Left colon (tissue), 2 donors: ENCODE measurements around the gene SLC51B. TPM values are rescaled to one million over a fixed set of nuclear protein-coding genes. Genes with fewer than 3 reads are reported as not detected.

Source experiments
- ATAC-seq: fragments of 200-7000 bp; cut with Tn5 transposase; one replicate; pipeline ENCODE4 v1.9.1; 2020; ENCODE audit warnings: mild to moderate bottlenecking, moderate library complexity
- DNase-seq, 2 donors: peaks; one replicate each; pipeline ENCODE4 v3.0.0-alpha.2; 2020
- intact Hi-C, 2 donors: fragments of 100-400 bp; cut with DNase I in 1 of 2; cut with micrococcal nuclease in 1 of 2; formaldehyde crosslinking; loops; one replicate each; pipeline versions ENCODE4 v1.11.2 to v1.14.0; 2022; cut with DNase I, micrococcal nuclease
- total RNA-seq, 2 donors: library from RNA; stranded (reverse); fragmentation: NEBNext Ultra II Directional; extraction: Animal tissue kit (Norgen Biotek cat#: 25700); gene quantifications; one replicate each; pipeline ENCODE4 v1.2.1, GENCODE V29; 2021
- donor health status: DM: no; HTN: no; CAD: no.
- donor health status: DM: yes; HTN: yes; CAD: no.

SLC51B gene
- total RNA-seq, 2 donors from 2014 or later = 104 to 127 TPM

DNA sequence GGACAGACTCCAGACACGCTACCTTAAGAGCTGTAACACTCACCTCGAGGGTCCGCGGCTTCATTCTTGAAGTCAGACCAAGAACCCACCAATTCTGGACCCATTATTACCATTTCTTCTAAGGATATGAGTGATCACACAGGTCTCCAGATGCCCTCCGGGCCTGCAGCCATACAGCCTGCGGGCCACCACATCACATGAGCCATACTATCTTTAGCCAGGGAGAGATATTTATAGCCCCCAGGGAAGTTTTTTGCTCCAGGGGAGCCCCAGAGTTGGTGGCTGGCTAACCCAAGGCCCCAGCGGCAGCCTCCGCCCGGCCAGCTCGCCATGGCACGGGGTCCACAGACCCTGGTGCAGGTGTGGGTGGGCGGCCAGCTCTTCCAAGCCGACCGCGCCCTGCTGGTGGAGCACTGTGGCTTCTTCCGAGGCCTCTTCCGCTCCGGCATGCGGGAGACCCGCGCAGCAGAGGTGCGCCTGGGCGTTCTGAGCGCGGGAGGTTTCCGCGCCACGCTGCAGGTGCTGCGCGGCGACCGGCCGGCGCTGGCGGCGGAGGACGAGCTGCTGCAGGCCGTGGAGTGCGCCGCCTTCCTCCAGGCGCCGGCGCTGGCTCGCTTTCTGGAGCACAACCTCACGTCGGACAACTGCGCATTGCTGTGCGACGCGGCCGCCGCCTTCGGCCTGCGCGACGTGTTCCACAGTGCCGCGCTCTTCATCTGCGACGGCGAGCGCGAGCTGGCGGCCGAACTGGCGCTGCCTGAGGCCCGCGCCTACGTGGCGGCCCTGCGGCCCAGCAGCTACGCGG is 31.5 kb downstream of the SLC51B start, which contains the start of gene KBTBD13:
TSS of gene KBTBD13 (plus strand) at position 261 of the 805 bp plus-strand sequence. CDS start at position 331, 70 bp downstream.
- DNase-seq (no peak), ATAC-seq (no peak)
- intact Hi-C loops = no loop called here

DNA sequence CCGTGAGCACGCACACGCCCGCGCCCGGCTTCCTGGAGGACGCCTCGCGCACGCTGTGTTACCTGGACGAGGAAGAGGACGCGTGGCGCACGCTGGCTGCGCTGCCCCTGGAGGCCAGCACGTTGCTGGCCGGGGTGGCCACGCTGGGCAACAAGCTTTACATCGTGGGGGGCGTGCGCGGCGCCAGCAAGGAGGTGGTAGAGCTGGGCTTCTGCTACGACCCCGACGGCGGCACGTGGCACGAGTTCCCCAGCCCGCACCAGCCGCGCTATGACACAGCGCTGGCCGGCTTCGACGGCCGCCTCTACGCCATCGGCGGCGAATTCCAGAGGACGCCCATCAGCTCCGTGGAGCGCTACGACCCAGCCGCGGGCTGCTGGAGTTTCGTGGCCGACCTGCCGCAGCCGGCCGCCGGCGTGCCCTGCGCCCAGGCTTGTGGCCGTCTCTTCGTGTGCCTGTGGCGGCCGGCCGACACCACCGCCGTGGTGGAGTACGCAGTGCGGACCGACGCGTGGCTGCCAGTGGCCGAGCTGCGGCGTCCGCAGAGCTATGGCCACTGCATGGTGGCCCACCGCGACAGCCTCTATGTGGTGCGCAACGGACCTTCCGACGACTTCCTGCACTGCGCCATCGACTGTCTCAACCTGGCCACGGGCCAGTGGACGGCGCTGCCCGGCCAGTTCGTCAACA is 32.2 kb downstream of the SLC51B start:
- no peak for DNase-seq
- intact Hi-C loops = no loop called here
- no peak for ATAC-seq

GRCh38 chr15:65077981-65078352 is 32.8 kb downstream of the SLC51B start:
- ATAC-seq (peak; percentile 86), DNase-seq (peak; percentile 83 to 88)
- intact Hi-C loops = no loop called here

- ATAC-seq (no peak), DNase-seq (no peak)
These were observed 34.4 kb downstream of the SLC51B start for GRCh38 chr15:65079580-65079979.

DNA sequence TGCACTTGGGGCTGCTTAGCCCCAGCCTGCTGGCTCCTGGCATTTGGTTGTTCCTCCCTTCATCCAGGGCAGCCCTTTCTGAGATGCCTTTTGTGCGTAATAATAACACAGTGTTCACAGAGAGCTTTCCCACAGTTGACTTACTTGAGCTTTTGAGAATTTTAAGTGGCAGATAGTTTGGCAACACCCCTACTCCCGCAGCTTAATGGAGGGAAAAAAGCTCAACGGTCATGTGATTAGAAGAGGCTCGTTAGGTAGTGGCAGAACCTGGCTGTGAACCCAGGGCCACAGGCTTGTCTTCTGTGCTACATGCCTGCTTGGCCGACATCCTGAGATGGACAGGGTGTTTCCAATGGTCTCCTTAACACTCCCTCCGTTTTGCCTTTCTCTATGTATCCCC is 36.1 kb downstream of the SLC51B start:
- intact Hi-C loops = no loop called here
- no peak for ATAC-seq
- DNase-seq = no peak

More at GRCh38 chr15:65079580-65079979, 34.4 kb downstream of the SLC51B start:
- intact Hi-C loops = no loop called here

GRCh38 chr15:65081758-65082157 is 36.6 kb downstream of the SLC51B start:
- intact Hi-C loops = no loop called here
- DNase-seq (no peak), ATAC-seq (no peak)

DNA sequence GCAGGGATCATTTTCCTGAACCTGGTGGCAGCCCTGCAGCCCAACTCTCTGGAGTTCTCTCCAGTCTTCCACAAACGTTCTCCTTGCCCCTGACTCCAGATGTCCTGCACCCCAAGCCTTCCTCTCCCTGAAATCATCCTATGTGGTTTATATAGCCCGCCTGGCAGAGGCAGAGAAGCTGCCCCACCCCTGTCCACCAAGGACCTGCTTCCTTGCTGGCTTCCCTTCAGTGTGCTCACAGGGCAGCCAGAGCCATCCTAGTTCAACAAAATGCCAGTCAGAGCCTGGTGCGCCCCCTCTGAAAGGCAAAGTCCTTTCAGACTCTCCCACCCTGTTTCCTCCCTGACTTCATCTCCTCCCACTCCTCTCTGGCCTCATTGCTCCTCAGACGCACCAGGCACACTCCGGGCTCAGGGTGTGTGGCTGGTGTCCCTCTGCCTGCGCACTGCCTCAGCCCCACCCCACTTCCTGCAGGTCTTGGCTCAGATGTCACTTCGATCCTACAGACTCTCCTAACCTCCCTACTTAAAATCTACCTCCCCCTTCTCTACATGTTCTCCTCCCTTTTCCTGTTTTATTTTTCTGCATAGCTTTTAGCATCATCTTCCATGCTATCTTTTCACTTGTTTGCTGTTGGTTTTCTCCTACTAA is 37.2 kb downstream of the SLC51B start:
- intact Hi-C loops = no loop called here
- ATAC-seq = peak; percentile 77
- DNase-seq = peak; percentile 65 to 66

DNA sequence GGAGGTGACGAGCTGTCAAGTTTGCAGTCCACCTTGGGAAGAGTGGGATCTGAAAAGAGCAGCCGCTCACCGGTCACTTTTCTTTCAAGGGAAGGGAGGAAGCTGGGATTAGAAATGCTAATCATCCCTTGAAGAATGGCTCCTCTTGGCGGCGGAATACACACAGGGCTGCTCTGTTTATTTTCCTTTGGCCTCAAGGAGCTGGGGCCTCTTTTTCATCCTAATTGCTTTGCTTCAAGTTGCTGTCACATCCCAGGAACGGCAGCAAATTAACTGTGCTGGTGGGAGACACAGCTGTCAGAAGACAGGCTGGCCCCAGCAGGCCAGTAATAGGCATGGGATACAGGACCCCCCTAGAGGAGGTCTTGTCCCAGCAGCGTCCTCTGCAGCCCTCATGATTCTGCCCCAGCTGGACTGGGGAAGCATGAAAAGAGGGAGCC is 38.1 kb downstream of the SLC51B start:
- intact Hi-C loops = no loop called here
- no peak for ATAC-seq
- DNase-seq = no peak

DNA sequence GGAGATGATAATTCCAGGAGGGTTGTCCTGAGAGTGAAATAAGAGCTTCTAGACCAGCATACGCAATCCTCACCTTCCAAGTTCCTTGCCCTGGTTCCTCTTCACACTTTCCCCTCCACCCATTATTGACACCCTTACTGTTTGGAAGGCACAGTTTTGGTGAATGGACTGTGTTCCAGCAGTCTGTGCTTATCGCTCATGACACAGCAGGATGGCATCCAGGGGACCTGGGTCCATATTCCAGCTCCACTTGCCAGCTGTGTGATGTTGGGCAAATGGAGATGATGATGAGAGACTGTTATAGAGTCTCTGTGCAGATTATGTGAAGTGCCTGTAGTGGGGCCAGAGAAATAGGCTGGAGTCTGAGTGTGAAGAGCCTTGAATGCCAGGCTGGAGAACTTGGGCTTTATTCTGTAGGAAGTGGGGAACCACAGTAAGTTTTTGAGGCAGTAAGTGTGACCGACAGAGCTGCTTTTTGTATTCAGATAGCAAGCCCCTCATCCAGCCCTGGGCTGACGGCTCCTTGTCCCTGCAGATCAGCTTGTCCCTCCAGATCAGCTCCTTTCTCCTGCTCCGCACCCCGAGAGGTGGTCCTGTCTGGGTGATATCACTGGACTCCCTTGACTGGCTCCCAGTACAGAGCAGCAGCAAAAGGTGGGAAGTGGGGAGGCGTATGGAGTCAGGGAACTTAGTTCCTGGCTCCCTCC is 39.5 kb downstream of the SLC51B start:
- DNase-seq = no peak
- no peak for ATAC-seq
- intact Hi-C loops = no loop called here

DNA sequence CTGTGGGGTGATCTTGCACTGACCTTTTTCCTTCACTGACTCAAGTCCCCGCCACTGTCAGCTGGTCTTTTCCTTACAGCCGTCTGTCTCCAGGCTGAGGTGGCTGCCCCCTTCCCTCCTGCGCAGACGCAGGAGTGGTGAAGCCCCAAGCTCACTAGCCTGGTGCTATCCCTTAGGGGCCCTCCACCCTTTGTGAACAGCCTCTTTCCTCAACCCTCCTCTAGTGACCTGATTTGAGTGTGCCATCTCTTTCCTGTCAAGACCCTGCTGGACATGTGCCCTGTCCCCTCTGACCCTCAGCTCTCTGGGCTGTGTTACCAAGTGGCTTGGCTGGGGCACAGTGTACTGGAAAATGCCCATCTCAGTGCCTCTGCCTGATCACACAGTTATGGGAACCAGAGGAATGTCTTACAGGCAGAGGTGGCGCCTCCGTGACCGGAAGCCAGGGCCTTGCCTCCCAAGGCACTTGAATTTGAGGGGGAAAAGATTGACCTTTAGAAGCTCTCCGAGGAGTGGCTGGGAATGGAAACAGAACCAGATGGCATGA is 40.1 kb downstream of the SLC51B start:
- no peak for DNase-seq

DNA sequence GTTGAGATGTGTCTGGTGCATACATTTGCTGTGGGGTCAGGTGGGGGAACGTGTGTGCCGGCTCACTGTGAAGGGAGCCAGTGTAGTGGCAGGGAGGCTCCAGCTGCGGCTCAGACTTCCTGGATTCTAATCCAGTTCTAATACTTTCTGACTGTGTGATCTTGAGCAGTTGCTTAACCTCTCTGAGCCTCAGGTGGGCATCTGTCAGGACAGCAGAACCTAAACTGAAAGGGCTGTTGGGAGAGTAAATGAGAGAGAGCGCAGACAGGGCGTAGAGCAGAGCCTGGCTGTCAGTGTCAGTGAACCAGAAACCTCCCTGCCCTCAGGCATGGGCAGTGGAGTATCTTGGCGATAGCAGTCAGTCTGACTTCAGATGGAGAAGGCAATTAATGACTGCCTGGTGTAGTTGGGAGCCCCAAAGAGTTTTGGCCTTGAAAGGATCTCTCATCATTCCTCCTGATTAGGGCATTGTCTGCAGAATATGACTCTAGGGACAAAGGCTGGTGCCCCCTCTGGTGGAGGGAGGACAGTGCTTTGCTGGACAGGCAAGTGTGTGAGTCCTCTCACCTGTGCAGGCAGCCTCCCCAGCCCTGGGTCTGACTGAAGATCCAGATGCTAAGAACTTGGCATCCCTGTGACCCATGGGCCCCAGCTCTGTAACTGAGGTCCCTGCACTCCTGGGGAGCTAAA is 40.9 kb downstream of the SLC51B start:
- DNase-seq (peak in 1 of 2 donors; percentile 66), ATAC-seq (no peak)
- intact Hi-C loops = no loop called here

More for the DNA sequence above, 40.1 kb downstream of the SLC51B start:
- intact Hi-C loops = no loop called here
- no peak for ATAC-seq

DNA sequence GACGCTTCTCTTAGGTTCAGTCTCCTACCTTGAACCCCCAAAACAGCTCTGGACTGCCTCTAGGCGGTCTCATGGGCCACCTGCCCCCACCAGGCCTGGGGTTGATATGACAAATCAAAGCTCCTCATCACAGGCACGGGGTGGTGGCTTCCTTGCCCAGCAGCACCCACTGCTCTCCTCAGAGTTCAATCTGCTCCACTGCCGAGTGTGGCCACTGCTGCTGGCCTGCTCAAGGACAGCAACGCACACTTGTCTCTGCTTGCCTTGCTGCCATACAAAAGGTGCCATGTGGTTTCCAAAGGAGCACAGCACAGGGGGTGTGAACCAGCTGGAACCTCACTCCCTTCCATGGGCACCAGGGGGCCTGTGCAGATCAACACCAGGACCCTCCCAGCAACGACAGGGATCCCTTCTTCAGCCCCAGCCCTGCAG is 41.5 kb downstream of the SLC51B start:
- intact Hi-C loops = no loop called here
- no peak for ATAC-seq
- DNase-seq = no peak

DNA sequence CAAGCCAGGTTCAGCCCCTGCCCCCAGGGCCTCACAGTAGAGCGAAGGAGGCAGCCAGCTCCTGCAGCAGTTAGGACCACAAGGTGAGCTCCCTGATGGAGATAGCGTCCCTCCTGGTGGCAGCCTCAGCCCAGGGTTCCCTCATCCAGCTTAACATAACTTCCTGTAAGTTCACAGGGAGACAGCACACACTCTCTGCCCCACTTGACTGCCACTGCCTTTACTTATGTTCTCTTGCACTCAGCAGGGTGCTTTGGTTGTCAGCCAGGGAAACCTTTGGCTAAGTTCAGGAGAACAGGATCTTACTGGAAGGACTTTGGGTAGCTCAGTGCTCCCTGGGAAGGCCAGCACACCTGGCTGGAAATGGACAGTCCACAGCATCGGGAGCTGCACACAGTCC is 42.2 kb downstream of the SLC51B start:
- ATAC-seq (no peak), DNase-seq (no peak)
- intact Hi-C loops = no loop called here

GRCh38 chr15:65087873-65088642 is 42.9 kb downstream of the SLC51B start:
- DNase-seq (peak; percentile 74 to 84), ATAC-seq (peak; percentile 65)
- intact Hi-C loops = no loop called here

GRCh38 chr15:65088643-65089021 is 43.4 kb downstream of the SLC51B start:
- DNase-seq (peak; percentile 59 to 65), ATAC-seq (peak; percentile 91)
- intact Hi-C loops = no loop called here

DNA sequence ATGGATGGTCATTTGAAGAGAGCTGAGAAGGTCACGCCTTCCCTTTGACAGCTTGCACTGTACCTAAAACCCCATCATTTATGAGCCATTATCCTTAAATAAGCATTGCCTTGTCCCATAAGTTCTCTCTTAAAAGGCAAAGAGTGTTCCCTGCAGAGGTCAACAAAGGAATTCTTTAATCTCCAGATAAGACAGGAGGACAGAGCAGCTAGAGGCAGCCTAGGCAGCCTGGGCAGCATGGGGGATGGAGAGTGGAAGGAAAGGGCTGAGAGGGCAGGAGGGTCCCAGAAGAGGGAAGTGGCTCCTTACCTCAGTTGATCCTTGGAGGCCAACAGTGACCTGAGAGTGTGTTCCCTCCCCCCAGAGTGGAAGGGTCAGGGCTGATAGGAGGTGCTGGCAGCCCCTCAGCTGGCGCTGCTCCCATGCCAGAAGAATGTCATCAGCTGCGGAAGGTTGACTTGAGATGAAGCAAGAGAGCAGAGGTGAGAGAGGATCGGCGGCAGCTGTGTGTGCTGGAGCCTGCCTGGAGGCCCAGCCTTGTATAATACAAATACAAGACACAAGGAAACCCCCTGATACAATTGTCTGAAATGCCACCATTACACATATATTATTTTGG is 44.1 kb downstream of the SLC51B start:
- ATAC-seq (peak; percentile 3), DNase-seq (no peak)
- intact Hi-C loops = no loop called here
